HCT116 (cell line): ENCODE results near the gene SAMD14. TPM values are rescaled to one million over a fixed set of nuclear protein-coding genes. Genes with fewer than 3 reads are reported as not detected.

Experiments used
- ATAC-seq: fragments of 200-7000 bp; cut with Tn5 transposase; 2 replicates; pipeline ENCODE4 v1.9.1; 2020; ENCODE audit warnings: mild to moderate bottlenecking, moderate library complexity
- BruUV-seq: library from RNA; stranded (reverse); fragments of 400-500 nt; replicated peaks from 2 replicates; lab custom pipeline; 2021; lab: Mats Ljungman, UMichigan
- CTCF ChIA-PET: fragments of 300-600 bp; sonication (Branson Sonifier 250); formaldehyde crosslinking; loops from one replicate; lab custom pipeline; 2021; ENCODE audit warnings: antibody characterized with exemption; lab: Charles Lee
- POLR2A ChIA-PET: fragments of 300-600, 350-600 bp; sonication (Branson Sonifier 250); formaldehyde crosslinking; loops from one replicate; lab custom pipeline; 2021; ENCODE audit warnings: antibody characterized with exemption; lab: Charles Lee
- RAD21 ChIA-PET, 2 experiments: fragments of 300-600 bp; sonication (Branson Sonifier 250); formaldehyde crosslinking; loops; one replicate each; lab custom pipeline; 2023; ENCODE audit warnings: low total read pairs in 2 of 2; ENCODE audit not compliant: uncharacterized antibody in 2 of 2, unreplicated experiment in 2 of 2, low non-redundant PET in 1 of 2; lab: Charles Lee
- DNase-seq: peaks from one replicate; pipeline ENCODE4 v3.0.0-alpha.2; 2010; ENCODE audit warnings: low read depth, low spot score
- H2AFZ ChIP-seq: fragments of 200-600 bp; shearing (Covaris generic), sonication (generic); 2 replicates; pipeline ENCODE4 v1.6.1; 2017; ENCODE audit warnings: low read depth, mixed run types, mixed read lengths, antibody characterized with exemption, low read length; ENCODE audit not compliant: poor library complexity, severe bottlenecking
- H3K27ac ChIP-seq: 2 replicates; pipeline ENCODE4 v1.5.1; 2012; ENCODE audit warnings: low read depth, low read length
- H3K27me3 ChIP-seq: fragments of 200-600 bp; sonication (generic); 2 replicates; pipeline ENCODE4 v1.6.1; 2016; ENCODE audit warnings: mixed run types, low read length, mixed read lengths; ENCODE audit not compliant: insufficient read depth
- H3K36me3 ChIP-seq, 2 experiments: fragments of 200-500 bp in 1 of 2; fragments of 200-600 bp in 1 of 2; sonication (Bioruptor generic) in 1 of 2; sonication (generic) in 1 of 2; 2 replicates each; pipeline versions ENCODE4 v1.5.1 to v1.6.1; 2014 to 2016; ENCODE audit warnings: low read length in 2 of 2, inconsistent platforms in 1 of 2, mixed read lengths in 1 of 2, mixed run types in 1 of 2; ENCODE audit not compliant: insufficient read depth in 2 of 2, control insufficient read depth in 1 of 2
- H3K4me1 ChIP-seq, 2 experiments: fragments of 200-600 bp in 1 of 2; sonication (generic) in 1 of 2; 2 replicates each; pipeline versions ENCODE4 v1.5.1 to v1.6.1; 2012 to 2017; ENCODE audit warnings: low read length in 2 of 2, inconsistent platforms in 1 of 2, mild to moderate bottlenecking in 1 of 2, mixed read lengths in 1 of 2, mixed run types in 1 of 2, moderate library complexity in 1 of 2; ENCODE audit not compliant: insufficient read depth in 2 of 2, control insufficient read depth in 1 of 2
- H3K4me2 ChIP-seq: fragments of 200-600 bp; sonication (generic); 2 replicates; pipeline ENCODE4 v1.6.1; 2017; ENCODE audit warnings: mixed run types, low read length, mixed read lengths
- H3K4me3 ChIP-seq, 2 experiments: fragments of 200-600 bp in 1 of 2; sonication (generic) in 1 of 2; replicated peaks in 1 of 2; 2 replicates each; pipeline ENCODE4 v1.5.1; 2011 to 2016; ENCODE audit warnings: low read length in 2 of 2, control low read depth in 1 of 2, low read depth in 1 of 2, mild to moderate bottlenecking in 1 of 2, mixed read lengths in 1 of 2, mixed run types in 1 of 2
- H3K79me2 ChIP-seq: fragments of 200-600 bp; sonication (generic); 2 replicates; pipeline ENCODE4 v1.6.1; 2017; ENCODE audit warnings: mild to moderate bottlenecking, mixed run types, low read length, moderate library complexity, mixed read lengths; ENCODE audit not compliant: insufficient read depth
- H3K9ac ChIP-seq: fragments of 200-600 bp; sonication (generic); 2 replicates; pipeline ENCODE4 v1.6.1; 2016; ENCODE audit warnings: low read length, mixed read lengths
- H3K9me2 ChIP-seq: fragments of 200-600 bp; sonication (generic), shearing (Covaris generic); 2 replicates; pipeline ENCODE4 v1.6.1; 2017; ENCODE audit warnings: mixed run types, mild to moderate bottlenecking, moderate library complexity; ENCODE audit not compliant: insufficient read depth
- H3K9me3 ChIP-seq, 2 experiments: fragments of 200-500 bp in 1 of 2; fragments of 200-600 bp in 1 of 2; sonication (Bioruptor generic) in 1 of 2; sonication (generic) in 1 of 2; 2 replicates each; pipeline ENCODE4 v1.6.1; 2014 to 2017; ENCODE audit warnings: low read length in 2 of 2, mixed read lengths in 2 of 2, inconsistent platforms in 1 of 2, low read depth in 1 of 2, mild to moderate bottlenecking in 1 of 2, mixed run types in 1 of 2, moderate library complexity in 1 of 2; ENCODE audit not compliant: control insufficient read depth in 1 of 2, insufficient read depth in 1 of 2
- H4K20me1 ChIP-seq: fragments of 200-600 bp; sonication (generic), shearing (Covaris generic); 2 replicates; pipeline ENCODE4 v1.6.1; 2017; ENCODE audit warnings: mixed run types, mild to moderate bottlenecking, moderate library complexity; ENCODE audit not compliant: insufficient read depth
- CTCF ChIP-seq, 3 experiments: fragments of 200-600 bp in 1 of 3; sonication (generic) in 1 of 3; IDR thresholded peaks in 2 of 3; conservative IDR thresholded peaks in 1 of 3; 2 replicates each; pipeline ENCODE4 v1.5.1; 2012 to 2017; ENCODE audit warnings: low read depth in 2 of 3, low read length in 2 of 3, antibody characterized with exemption in 1 of 3, borderline replicate concordance in 1 of 3, control low read depth in 1 of 3, mild to moderate bottlenecking in 1 of 3, mixed read lengths in 1 of 3, mixed run types in 1 of 3, moderate library complexity in 1 of 3; ENCODE audit not compliant: insufficient read depth in 1 of 3
- FOSL1 ChIP-seq: IDR thresholded peaks from 2 replicates; pipeline ENCODE4 v1.6.1; 2012; ENCODE audit warnings: low read depth
- JUND ChIP-seq: IDR thresholded peaks from 2 replicates; pipeline ENCODE4 v1.6.1; 2012
- POLR2AphosphoS5 ChIP-seq: IDR thresholded peaks from 2 replicates; pipeline ENCODE4 v1.6.1; 2011; ENCODE audit warnings: mild to moderate bottlenecking, low read depth, low read length, moderate library complexity
- RAD21 ChIP-seq: IDR thresholded peaks from 2 replicates; pipeline ENCODE4 v1.6.1; 2012; ENCODE audit warnings: low read depth, mild to moderate bottlenecking
- SRF ChIP-seq: IDR thresholded peaks from 2 replicates; pipeline ENCODE4 v1.6.1; 2012; ENCODE audit warnings: low read depth
- YY1 ChIP-seq: IDR thresholded peaks from 2 replicates; pipeline ENCODE4 v1.6.1; 2011; ENCODE audit warnings: low read length, low read depth, moderate library complexity, mild to moderate bottlenecking; ENCODE audit not compliant: insufficient replicate concordance; ENCODE audit errors: extremely low read depth
- ZFX ChIP-seq: fragments of 450-650 bp; IDR thresholded peaks from 2 replicates; pipeline ENCODE4 v1.6.1; 2017
- ZNF274 ChIP-seq: fragments of 200-500 bp; sonication (Bioruptor generic); IDR thresholded peaks from 2 replicates; pipeline ENCODE4 v1.6.1; 2014; ENCODE audit warnings: mild to moderate bottlenecking, low read depth, low read length, inconsistent platforms
- intact Hi-C: fragments of 100-400 bp; cut with micrococcal nuclease; formaldehyde crosslinking; loops from 2 replicates; pipeline ENCODE4 v1.10.0; 2022
- total RNA-seq: library from RNA; stranded (reverse); gene quantifications from one replicate; pipeline ENCODE4 v1.2.1, GENCODE V29; 2021; ENCODE audit not compliant: unreplicated experiment

The SAMD14 gene
- total RNA-seq, 1 experiment from 2014 or later = 1.5 TPM

DNA sequence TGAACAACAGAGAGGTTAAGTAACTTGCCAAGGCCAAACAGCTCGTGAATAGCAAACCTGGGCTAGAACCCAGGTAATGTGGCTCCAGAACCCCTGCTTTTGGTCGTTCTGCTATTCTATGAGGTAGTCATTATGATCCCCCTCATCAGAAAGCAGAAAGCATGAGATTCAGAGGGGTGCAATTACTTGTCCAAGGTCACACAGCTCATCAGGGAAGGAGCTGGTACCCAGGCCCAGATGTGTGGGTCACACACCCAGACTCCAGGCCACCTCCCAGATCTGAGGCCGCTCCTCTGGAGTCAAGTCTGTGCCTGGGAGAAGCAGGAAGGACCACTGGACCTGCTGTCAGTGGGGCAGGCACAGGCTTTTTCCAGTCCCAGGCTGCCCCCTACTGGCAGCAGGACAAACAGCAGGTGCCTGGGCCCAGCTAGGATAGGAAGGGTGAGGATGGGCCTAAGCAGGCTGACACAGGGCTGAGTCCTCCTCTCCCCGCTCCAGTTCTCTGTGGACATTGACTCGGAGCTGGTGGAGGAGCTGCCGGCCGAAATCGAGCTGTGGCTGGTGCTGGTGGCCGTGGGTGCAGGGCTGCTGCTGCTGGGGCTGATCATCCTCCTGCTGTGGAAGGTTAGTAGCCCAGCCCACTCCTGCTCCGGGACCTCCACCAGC lies 42.6 kb downstream of the SAMD14 start:
- Histone ChIP-seq H3K9ac (no peak overlapping the region), H3K4me3 (no peak overlapping the region), H3K4me2 (no peak overlapping the region), H3K9me2 (no peaks in the 10 kb centered on the region), H2AFZ (no peak overlapping the region), H3K9me3 (no peaks in the 10 kb centered on the region), H4K20me1 (no peaks in the 10 kb centered on the region), H3K27me3 (no peaks in the 10 kb centered on the region), H3K36me3 (peaks cover 39 to 48% of the 10 kb centered on the region in 2 experiments; a peak in 3 of 4 replicates), H3K27ac (no peak overlapping the region; the same call in 1 of the 2 replicates), H3K79me2 (no peaks in the 10 kb centered on the region; the same call in 1 of the 2 replicates), H3K4me1 (peaks cover 0 to 4% of the 10 kb centered on the region in 2 experiments; a peak in 2 of 4 replicates)
- no TSS peak for BruUV-seq
- intact Hi-C loops = loop anchor here (1.0 to 5.0 kb wide), 3 partner anchors 33 to 225 kb away; no protein-coding TSS in a partner anchor
- ChIA-PET RAD21 (interaction anchor here (0.7 to 2.1 kb wide), 8 partner anchors 23 to 90 kb away, joined by 3 to 10 read pairs (median 4); partner anchors contain the start of gene ITGA3 (in 1 of the 2)), CTCF (interaction anchor here (0.6 to 2.7 kb wide), 17 partner anchors 14 to 135 kb away, joined by 3 to 42 read pairs (median 4); partner anchors contain the start of gene ITGA3), POLR2A (interaction anchor here (0.9 to 2.1 kb wide), 7 partner anchors 10 to 90 kb away, joined by 3 to 6 read pairs (median 3); partner anchors contain the start of gene ITGA3)
- ATAC-seq (peak; percentile 93), DNase-seq (peak; percentile 57)
- peak; percentile 92 to 100 (median 99) for TF ChIP-seq CTCF (IDR thresholded peaks at IDR 0.05 in 2 of 3, conservative IDR thresholded peaks at IDR 0.05 in 1 of 3; ENCODE audit: borderline replicate concordance in 1 of 3, insufficient read depth in 1 of 3, low read depth in 2 of 3, low read length in 2 of 3)
- no peak for TF ChIP-seq FOSL1
- TF ChIP-seq YY1 = no peak
- no peak for TF ChIP-seq ZNF274
- TF ChIP-seq JUND = 0 out of 2 replicates have a peak, but pooled peaks have one; percentile 1
- TF ChIP-seq ZFX = no peak
- TF ChIP-seq RAD21 = peak; percentile 98
- no peak for TF ChIP-seq SRF
- peak; percentile 82 for TF ChIP-seq POLR2AphosphoS5
